NB4 (cell line): ENCODE measurements around the gene FXYD4.

Experiments
- DNase-seq: peaks from one replicate; pipeline ENCODE4 v3.0.0; 2010; ENCODE audit warnings: low read depth
- H3K4me3 ChIP-seq: one replicate; pipeline ENCODE4 v1.5.1; 2011; ENCODE audit warnings: mild to moderate bottlenecking, low read depth, low read length, moderate library complexity
- CTCF ChIP-seq: IDR thresholded peaks from one replicate; pipeline ENCODE4 v1.5.1; 2012; ENCODE audit warnings: low read depth, low read length
- MYC ChIP-seq: IDR thresholded peaks from 2 replicates; pipeline ENCODE4 v1.6.1; 2011; ENCODE audit warnings: low read depth, low read length
- POLR2A ChIP-seq: IDR thresholded peaks from 2 replicates; pipeline ENCODE4 v1.6.1; 2011; ENCODE audit warnings: mild to moderate bottlenecking; ENCODE audit not compliant: insufficient read length; ENCODE audit errors: extremely low read depth
- TF ChIP-seq, protein P1 (sequence below): IDR thresholded peaks from 2 replicates; pipeline ENCODE4 v1.6.1; 2011; ENCODE audit warnings: low read depth, low read length

FXYD4 gene

GRCh38 chr10:43402880-43403452 lies 31.5 kb downstream of the FXYD4 start:
- DNase-seq = no peak
- no peak for TF ChIP-seq POLR2A
- no peak for TF ChIP-seq MYC
- TF ChIP-seq, protein P1, sequence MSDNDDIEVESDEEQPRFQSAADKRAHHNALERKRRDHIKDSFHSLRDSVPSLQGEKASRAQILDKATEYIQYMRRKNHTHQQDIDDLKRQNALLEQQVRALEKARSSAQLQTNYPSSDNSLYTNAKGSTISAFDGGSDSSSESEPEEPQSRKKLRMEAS = no peak
- no peak for TF ChIP-seq CTCF
- H3K4me3 ChIP-seq = peak overlapping the region; percentile 98

- TF ChIP-seq, protein P1 = no peak
- no peak for TF ChIP-seq CTCF
- no peak for TF ChIP-seq POLR2A
- TF ChIP-seq MYC = no peak
- H3K4me3 ChIP-seq = peak overlapping the region; percentile 98
- no peak for DNase-seq
Observed at GRCh38 chr10:43403911-43404703, 32.7 kb downstream of the FXYD4 start.

DNA sequence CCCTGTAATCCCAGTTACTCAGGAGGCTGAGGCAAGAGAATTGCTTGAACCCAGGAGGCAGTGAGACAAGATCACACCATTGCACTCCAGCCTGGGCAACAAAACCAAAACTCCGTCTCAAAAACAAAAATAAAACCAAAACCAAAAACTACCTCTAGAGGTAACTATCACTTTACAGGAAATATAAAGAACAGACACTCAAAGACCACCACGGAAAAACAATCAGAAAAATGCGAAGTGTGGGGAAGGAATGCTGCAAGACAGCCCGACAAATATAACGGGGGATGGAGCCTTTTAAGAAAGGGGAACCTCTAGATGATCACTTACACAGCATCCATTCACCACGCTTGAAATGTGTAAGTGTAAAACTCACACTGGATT lies 33.3 kb downstream of the FXYD4 start:
- peak; percentile 64 for DNase-seq
- TF ChIP-seq, protein P1 = 0 out of 2 replicates have a peak, but pooled peaks have one; percentile 8
- TF ChIP-seq POLR2A = no peak
- peak; percentile 43; the same call in 1 of the 2 replicates for TF ChIP-seq MYC
- no peak for TF ChIP-seq CTCF
- H3K4me3 ChIP-seq = peak overlapping the region; percentile 98

DNA sequence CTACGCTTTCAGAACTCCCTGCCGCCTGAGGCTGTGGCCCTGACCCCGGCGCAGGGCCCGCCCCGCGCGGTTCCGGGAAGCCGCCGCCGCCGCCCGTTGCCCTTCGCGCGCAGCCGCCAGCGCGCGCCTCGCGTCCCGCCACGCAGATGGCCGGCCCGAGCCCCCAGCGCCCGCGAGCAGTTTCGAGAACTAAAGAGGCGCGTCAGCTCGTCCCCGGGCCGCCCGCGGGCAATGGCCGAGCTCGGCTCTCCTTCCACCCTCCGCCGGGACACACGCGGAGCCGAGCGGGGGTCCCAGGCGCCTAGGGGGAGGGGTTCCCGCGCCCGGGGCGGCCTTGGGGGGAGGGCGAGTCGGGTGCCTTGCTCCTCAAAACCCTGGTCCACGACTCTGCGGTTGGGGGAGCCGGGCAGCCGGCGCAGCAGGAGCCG lies 35.7 kb downstream of the FXYD4 start:
- TF ChIP-seq CTCF = no peak
- TF ChIP-seq, protein P1 = no peak
- DNase-seq = peak; percentile 66
- peak overlapping the region; percentile 98 for H3K4me3 ChIP-seq

DNA sequence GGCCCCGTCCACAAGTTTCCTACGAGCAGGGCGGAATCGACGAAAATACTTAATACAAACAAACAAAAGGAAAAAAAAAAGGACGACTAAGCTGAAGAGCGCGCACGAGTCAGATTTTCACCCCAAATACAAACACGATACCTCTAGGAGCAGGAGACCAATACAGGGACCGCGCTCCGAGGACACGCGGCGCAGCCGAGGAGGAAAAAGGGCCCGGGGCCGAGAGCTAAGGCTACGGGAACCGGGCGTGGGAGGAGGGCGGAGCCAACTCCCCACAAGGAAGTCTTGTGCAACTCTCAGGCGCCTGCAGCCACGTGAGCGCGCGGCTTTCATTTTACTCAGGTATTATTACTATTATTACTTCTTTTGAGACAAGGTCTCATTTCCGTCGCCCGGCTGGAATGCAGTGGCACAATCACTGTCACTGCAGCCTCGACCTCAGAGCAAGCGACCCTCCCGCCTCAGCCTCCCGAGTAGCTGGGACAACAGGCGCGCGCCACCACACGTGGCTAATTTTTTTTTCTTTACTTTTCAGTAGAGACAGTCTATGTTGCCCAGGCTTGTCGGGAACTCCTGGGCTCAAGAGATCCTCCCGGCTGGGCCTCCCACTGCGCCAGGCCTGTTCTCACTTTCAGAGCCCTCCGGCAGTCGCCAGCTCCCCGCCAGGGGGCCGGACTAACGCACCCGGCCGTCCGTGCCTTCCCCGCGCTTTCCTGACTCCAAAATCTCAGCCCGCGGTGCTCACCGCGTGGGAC lies 36.3 kb downstream of the FXYD4 start:
- peak overlapping the region; percentile 98 for H3K4me3 ChIP-seq
- TF ChIP-seq CTCF (peak; percentile 14), MYC (peak; percentile 98), POLR2A (peak; percentile 87)
- TF ChIP-seq, protein P1 = peak; percentile 93
- DNase-seq = peak; percentile 96
